ENCODE results near the gene GNAI1.

Gene GNAI1

DNA sequence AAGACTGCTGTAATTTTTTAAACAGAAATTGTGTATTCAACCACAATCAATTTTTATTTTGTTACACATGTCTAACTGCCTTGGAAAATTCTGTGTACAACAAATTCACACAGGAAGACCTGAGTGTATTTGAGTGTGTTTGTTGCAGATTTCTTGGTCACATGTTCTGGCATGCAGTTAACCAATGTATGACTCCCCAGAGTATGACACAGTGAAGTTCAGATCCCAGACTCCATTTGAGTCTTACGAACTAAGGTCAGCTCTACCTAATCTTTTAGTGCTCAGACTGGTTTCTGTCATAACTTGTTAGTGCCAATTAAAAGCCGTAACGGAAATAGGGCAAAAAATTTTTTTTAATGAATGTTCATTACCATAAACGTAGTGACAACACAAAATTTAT is 5.8 kb downstream of the GNAI1 start:
- DNase-seq (ENCODE audit: low spot score) = no peak
- TF ChIP-seq, protein P1, sequence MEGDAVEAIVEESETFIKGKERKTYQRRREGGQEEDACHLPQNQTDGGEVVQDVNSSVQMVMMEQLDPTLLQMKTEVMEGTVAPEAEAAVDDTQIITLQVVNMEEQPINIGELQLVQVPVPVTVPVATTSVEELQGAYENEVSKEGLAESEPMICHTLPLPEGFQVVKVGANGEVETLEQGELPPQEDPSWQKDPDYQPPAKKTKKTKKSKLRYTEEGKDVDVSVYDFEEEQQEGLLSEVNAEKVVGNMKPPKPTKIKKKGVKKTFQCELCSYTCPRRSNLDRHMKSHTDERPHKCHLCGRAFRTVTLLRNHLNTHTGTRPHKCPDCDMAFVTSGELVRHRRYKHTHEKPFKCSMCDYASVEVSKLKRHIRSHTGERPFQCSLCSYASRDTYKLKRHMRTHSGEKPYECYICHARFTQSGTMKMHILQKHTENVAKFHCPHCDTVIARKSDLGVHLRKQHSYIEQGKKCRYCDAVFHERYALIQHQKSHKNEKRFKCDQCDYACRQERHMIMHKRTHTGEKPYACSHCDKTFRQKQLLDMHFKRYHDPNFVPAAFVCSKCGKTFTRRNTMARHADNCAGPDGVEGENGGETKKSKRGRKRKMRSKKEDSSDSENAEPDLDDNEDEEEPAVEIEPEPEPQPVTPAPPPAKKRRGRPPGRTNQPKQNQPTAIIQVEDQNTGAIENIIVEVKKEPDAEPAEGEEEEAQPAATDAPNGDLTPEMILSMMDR (IDR thresholded peaks at IDR 0.05; ENCODE audit: extremely low read depth, missing control alignments) = no peak

DNA sequence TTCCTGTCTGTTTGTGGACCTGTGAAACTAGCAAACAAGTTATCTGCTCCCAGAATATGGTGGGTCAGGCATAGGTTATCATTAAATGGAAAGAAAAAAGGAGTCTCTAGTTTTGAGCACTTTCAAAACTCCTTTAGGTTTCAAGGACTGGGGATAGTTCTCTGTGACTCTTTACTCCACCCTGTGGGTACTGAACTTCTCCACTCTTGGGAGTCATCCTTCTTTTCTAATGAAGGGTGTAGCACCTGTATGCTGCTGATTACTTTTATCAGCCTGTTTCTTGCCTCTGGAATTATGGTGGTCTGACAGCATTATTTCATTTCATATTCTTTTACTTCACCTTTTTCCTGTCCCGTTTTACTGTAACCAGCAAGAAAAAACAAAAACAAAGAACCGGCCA is 6.7 kb downstream of the GNAI1 start:
- DNase-seq (ENCODE audit: low spot score) = no peak
- TF ChIP-seq, protein P1 (IDR thresholded peaks at IDR 0.05; ENCODE audit: extremely low read depth, missing control alignments) = no peak

DNA sequence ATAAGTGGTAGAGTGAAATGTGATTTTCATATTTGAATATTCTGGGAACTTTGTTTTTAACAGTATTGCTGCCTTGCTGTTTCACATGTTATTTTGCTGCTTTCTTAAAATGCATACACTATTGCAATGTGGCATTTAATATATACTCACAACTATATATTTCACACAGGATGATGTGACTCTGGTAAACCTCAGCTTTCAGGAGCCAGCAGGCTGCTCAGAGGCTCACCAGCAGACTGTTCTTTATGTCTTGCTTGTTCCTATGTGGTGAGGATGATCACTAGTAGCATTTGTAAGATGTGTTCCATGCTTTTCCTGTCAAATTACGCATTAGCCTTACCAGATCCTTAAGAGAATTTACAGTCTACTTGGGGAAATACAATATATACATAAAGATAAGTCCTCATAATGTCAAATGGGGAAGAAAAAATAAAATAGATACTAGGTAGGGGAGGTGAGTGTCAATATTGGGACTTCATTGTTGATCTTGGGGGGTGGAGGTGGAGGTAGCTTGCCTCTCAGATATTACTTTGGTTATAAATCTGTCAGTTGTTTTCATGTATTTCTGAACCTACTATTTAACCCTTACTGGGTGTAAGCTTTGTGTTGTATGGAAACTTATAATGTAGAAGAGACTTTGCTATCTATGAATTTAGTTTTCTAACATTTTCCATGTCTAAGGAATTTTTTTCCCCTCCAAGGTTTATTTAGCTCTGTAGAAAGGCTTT is 8.4 kb downstream of the GNAI1 start:
- DNase-seq (ENCODE audit: low spot score) = no peak
- TF ChIP-seq, protein P1 (IDR thresholded peaks at IDR 0.05; ENCODE audit: extremely low read depth, missing control alignments) = no peak

DNA sequence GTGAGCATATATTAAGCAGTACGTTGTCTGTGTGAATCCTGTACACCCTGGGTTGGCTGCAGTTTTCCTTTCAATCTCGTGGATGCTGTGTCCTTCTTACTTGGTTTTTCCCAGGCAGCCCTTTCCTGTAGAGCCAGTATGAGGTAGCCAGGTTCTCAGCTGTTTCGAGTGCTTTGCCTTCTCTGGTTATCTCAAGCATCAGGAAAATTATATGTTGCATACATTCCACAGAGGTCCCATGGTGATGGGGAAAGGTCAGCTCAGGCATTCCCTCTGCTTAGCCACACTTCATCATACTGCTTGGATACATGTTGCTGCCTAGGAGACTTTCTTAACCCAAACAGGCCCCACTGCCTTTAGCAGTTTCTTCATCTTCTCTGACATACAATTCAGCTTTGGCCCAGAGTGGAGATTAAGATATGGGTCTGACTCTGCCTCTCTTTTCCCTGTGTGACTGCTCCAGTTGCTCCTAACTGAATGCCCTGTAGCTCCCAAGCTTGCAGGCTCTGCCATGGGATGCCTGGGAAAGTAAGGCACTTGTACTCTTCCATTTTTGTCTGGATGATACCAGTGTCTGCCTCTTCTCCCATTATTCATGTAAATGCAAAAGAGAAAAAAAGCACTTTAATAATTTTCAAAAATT is 11.3 kb downstream of the GNAI1 start:
- no peak for DNase-seq (ENCODE audit: low spot score)
- TF ChIP-seq, protein P1 (IDR thresholded peaks at IDR 0.05; ENCODE audit: extremely low read depth, missing control alignments) = no peak

DNA sequence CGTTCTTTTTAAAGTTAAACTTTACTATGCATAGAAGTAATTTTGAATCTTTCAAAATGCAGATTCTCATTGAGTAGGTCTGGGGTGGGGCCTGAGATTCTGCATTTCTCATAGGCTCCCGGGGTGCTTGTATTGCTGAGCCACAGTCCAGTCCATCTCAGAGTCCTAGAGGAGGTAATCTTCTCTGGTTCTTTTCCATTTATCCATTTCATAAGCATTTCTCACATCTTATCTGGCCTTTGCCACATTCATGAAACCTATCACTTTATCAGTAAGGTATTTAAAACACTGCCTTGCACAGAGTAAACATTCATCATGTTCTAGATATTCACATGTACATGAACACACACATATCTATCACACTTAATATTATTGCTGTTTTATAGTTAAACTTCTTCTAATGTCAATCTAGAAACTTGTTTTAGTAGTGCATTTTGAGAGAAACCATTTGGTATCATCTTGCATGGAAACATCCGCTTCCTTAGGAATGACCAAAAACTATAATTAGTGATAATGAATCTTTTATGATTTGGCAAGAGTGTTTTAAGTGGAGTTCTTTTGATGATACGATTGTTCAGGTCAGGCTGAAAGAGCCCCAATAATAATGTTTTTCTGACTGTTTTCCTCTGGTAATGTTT is 12.0 kb downstream of the GNAI1 start:
- no peak for DNase-seq (ENCODE audit: low spot score)
- TF ChIP-seq, protein P1 (IDR thresholded peaks at IDR 0.05; ENCODE audit: extremely low read depth, missing control alignments) = no peak

DNA sequence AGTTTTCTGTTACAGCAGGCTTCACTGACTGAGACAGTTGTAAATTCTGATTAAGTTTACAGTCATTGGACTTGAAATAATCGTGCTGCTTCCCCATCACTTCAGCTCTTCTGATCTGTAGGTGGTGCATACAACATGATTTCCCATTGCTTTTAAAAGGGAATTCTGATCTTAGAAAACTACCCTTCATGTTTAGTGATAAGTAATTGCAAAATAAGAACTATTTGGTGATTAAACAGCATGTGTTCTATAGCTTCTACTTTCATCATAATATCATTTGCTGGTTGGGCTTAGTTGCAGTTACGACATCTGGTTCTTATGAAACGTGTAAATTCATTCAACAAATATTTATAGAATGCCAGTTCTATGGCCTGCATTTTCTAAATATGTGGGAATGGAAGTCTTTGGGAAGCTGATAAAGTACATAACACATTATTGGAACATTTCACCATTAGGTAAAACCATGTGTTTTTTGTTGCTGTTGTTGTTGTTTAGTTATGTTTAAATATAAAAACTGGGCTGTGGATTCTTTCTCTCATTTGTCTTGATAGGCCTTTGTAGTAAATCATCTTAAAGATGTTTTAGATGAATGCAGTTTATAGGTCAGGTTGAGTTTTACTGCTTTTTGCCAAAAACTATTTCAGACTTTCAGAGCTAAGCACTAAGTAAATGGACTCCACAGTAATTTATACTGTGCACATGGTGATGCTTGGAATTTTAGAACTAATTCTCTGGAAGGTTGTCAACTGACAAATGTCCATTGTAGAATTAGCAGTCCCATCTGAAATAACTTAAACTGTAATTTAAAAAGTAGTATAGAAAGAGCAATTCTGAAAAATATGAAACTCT is 13.1 kb downstream of the GNAI1 start:
- TF ChIP-seq, protein P1 (IDR thresholded peaks at IDR 0.05; ENCODE audit: extremely low read depth, missing control alignments) = no peak
- DNase-seq (ENCODE audit: low spot score) = no peak

Measured in GM20000 (cell line).